ENCODE measurements around the gene IFFO2.

The IFFO2 gene

DNA sequence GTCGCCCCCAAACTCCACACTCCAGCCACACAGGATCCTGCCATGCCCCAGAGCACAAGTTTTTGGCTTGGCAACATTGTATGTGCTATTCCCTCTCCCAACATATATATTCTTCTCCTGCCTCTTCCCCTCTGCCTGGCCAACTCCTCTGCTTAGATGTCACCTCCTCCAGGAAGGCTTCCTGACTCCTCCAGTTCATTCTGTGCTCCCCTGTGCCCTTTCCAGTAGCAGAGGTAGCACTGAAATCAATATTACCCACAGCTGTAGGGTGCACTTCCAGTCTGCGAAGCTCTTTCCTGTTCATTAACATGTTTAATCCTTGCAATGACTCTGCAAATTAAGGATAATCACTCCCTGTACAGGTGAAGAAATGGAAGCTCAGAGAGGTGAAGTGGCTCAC is 75.3 kb downstream of the IFFO2 start (continued):
- TF ChIP-seq ZC3H10 (CRISPR knock-in tag; IDR thresholded peaks at IDR 0.05): no peak
- no peak for TF ChIP-seq ZFP30 (CRISPR knock-in tag; IDR thresholded peaks at IDR 0.05)
- no peak for TF ChIP-seq ZNF8 (CRISPR knock-in tag; IDR thresholded peaks at IDR 0.05)
- no peak for TF ChIP-seq CSRNP3 (CRISPR knock-in tag; IDR thresholded peaks at IDR 0.05)
- no peak for TF ChIP-seq RARB (CRISPR knock-in tag; IDR thresholded peaks at IDR 0.05)

DNA sequence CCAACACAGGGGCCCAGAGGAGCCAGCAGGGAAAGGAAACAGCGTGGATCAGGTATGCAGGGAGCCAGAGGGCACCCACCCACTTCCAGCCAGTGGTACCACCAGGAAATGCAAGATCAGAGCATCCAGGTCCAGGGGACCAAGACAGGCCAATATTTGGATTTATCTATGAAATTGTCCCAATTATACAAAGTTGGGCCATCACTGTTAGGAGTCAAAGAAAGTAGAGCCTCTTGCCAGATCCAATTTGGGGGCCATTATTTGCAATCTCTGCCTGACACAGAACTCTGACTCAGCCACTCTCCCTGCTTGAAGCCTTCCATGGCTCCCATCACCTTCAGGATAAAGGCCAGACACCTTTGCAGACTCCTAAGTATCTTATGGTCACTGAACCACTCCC is 75.9 kb downstream of the IFFO2 start:
- no peak for ATAC-seq
- TF ChIP-seq SNAI2 (CRISPR knock-in tag; IDR thresholded peaks at IDR 0.05) (no peak), ARNTL (CRISPR knock-in tag; IDR thresholded peaks at IDR 0.05; ENCODE audit: borderline replicate concordance, low read depth) (no peak), ISL1 (CRISPR knock-in tag; IDR thresholded peaks at IDR 0.05) (no peak), ESRRG (CRISPR knock-in tag; IDR thresholded peaks at IDR 0.05) (no peak), RARB (CRISPR knock-in tag; IDR thresholded peaks at IDR 0.05) (no peak), ZFP30 (CRISPR knock-in tag; IDR thresholded peaks at IDR 0.05) (no peak), CSRNP3 (CRISPR knock-in tag; IDR thresholded peaks at IDR 0.05) (no peak), ZFP3 (CRISPR knock-in tag; IDR thresholded peaks at IDR 0.05) (no peak), OSR1 (CRISPR knock-in tag; IDR thresholded peaks at IDR 0.05) (no peak), TCF4 (CRISPR knock-in tag; IDR thresholded peaks at IDR 0.05; ENCODE audit: borderline replicate concordance) (no peak), PPARA (CRISPR knock-in tag; IDR thresholded peaks at IDR 0.05; ENCODE audit: borderline replicate concordance) (no peak), CSDC2 (CRISPR knock-in tag; IDR thresholded peaks at IDR 0.05) (no peak), ZNF8 (CRISPR knock-in tag; IDR thresholded peaks at IDR 0.05) (no peak), TOX (CRISPR knock-in tag; IDR thresholded peaks at IDR 0.05; ENCODE audit: borderline replicate concordance) (no peak), ZNF565 (CRISPR knock-in tag; conservative IDR thresholded peaks at IDR 0.05; ENCODE audit: low read depth) (no peak), POU6F1 (CRISPR knock-in tag; IDR thresholded peaks at IDR 0.05; ENCODE audit: borderline replicate concordance, low read depth) (no peak)
- TF ChIP-seq, protein P1, sequence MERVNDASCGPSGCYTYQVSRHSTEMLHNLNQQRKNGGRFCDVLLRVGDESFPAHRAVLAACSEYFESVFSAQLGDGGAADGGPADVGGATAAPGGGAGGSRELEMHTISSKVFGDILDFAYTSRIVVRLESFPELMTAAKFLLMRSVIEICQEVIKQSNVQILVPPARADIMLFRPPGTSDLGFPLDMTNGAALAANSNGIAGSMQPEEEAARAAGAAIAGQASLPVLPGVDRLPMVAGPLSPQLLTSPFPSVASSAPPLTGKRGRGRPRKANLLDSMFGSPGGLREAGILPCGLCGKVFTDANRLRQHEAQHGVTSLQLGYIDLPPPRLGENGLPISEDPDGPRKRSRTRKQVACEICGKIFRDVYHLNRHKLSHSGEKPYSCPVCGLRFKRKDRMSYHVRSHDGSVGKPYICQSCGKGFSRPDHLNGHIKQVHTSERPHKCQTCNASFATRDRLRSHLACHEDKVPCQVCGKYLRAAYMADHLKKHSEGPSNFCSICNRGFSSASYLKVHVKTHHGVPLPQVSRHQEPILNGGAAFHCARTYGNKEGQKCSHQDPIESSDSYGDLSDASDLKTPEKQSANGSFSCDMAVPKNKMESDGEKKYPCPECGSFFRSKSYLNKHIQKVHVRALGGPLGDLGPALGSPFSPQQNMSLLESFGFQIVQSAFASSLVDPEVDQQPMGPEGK (CRISPR knock-in tag; IDR thresholded peaks at IDR 0.05; ENCODE audit: borderline replicate concordance): no peak

GRCh38 chr1:18879791-18880309 is 76.6 kb downstream of the IFFO2 start:
- TF ChIP-seq TOX (CRISPR knock-in tag; IDR thresholded peaks at IDR 0.05; ENCODE audit: borderline replicate concordance) (no peak), ZNF565 (CRISPR knock-in tag; conservative IDR thresholded peaks at IDR 0.05; ENCODE audit: low read depth) (no peak), ESRRG (CRISPR knock-in tag; IDR thresholded peaks at IDR 0.05) (no peak), PPARA (CRISPR knock-in tag; IDR thresholded peaks at IDR 0.05; ENCODE audit: borderline replicate concordance) (no peak), BACH2 (CRISPR knock-in tag; IDR thresholded peaks at IDR 0.05; ENCODE audit: borderline replicate concordance) (no peak), ZFP30 (CRISPR knock-in tag; IDR thresholded peaks at IDR 0.05) (no peak), OSR1 (CRISPR knock-in tag; IDR thresholded peaks at IDR 0.05) (no peak), SNAI2 (CRISPR knock-in tag; IDR thresholded peaks at IDR 0.05) (no peak), ZC3H10 (CRISPR knock-in tag; IDR thresholded peaks at IDR 0.05) (no peak), ARNTL (CRISPR knock-in tag; IDR thresholded peaks at IDR 0.05; ENCODE audit: borderline replicate concordance, low read depth) (no peak), ZNF8 (CRISPR knock-in tag; IDR thresholded peaks at IDR 0.05) (no peak)
- ATAC-seq: no peak

DNA sequence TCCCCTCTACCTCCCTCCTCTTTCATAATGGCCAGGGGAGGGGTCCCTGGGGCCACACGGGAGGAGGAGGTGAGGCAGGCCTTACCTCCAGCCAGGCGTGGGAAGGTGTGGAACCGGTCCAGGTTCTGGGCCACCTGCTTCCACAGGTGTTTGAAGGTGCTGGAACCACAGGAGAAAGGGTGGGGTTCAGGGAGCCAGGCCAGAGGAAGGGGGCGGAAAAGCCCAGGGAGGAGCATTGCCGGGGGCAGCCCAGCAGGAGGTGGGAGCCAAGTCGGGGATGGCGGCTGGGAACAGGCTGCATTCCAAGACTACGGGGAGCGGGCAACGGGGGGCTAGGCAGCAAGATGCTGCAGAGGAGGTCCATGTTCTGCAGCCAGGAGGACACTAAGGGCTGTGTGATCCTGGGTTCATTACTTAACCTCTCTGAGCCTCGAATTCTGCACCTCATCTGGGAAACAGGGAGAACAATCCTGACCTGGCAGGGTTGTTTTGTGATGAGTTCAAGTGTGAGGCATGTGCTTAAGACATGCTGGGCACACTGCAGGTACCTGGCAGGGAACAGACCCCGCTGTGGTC is 77.2 kb downstream of the IFFO2 start:
- no peak for ATAC-seq
- TF ChIP-seq BACH2 (CRISPR knock-in tag; IDR thresholded peaks at IDR 0.05; ENCODE audit: borderline replicate concordance) (no peak), ZNF8 (CRISPR knock-in tag; IDR thresholded peaks at IDR 0.05) (no peak), ZC3H10 (CRISPR knock-in tag; IDR thresholded peaks at IDR 0.05) (no peak), CSRNP3 (CRISPR knock-in tag; IDR thresholded peaks at IDR 0.05) (no peak), PPARA (CRISPR knock-in tag; IDR thresholded peaks at IDR 0.05; ENCODE audit: borderline replicate concordance) (no peak), ESRRG (CRISPR knock-in tag; IDR thresholded peaks at IDR 0.05) (no peak), ZFP3 (CRISPR knock-in tag; IDR thresholded peaks at IDR 0.05) (no peak), ZFP30 (CRISPR knock-in tag; IDR thresholded peaks at IDR 0.05) (no peak), CSDC2 (CRISPR knock-in tag; IDR thresholded peaks at IDR 0.05) (no peak), POU6F1 (CRISPR knock-in tag; IDR thresholded peaks at IDR 0.05; ENCODE audit: borderline replicate concordance, low read depth) (no peak), GLIS3 (CRISPR knock-in tag; IDR thresholded peaks at IDR 0.05) (no peak), ZNF70 (CRISPR knock-in tag; IDR thresholded peaks at IDR 0.05) (no peak), TCF4 (CRISPR knock-in tag; IDR thresholded peaks at IDR 0.05; ENCODE audit: borderline replicate concordance) (no peak), ISL1 (CRISPR knock-in tag; IDR thresholded peaks at IDR 0.05) (no peak), TOX (CRISPR knock-in tag; IDR thresholded peaks at IDR 0.05; ENCODE audit: borderline replicate concordance) (no peak)
- TF ChIP-seq, protein P2, sequence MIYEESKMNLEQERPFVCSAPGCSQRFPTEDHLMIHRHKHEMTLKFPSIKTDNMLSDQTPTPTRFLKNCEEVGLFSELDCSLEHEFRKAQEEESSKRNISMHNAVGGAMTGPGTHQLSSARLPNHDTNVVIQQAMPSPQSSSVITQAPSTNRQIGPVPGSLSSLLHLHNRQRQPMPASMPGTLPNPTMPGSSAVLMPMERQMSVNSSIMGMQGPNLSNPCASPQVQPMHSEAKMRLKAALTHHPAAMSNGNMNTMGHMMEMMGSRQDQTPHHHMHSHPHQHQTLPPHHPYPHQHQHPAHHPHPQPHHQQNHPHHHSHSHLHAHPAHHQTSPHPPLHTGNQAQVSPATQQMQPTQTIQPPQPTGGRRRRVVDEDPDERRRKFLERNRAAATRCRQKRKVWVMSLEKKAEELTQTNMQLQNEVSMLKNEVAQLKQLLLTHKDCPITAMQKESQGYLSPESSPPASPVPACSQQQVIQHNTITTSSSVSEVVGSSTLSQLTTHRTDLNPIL (CRISPR knock-in tag; IDR thresholded peaks at IDR 0.05; ENCODE audit: low read depth): no peak
